Stimulated activated CD8-positive, alpha-beta memory T cell treated with anti-CD3 and anti-CD28 coated beads, Interleukin-15, amount 100 ng/mL, for 24 hours (primary cell): ENCODE data around the gene CCDC107.

Source experiments
- DNase-seq: peaks from one replicate; pipeline ENCODE4 v3.0.0-alpha.2; 2020; ENCODE audit warnings: low read depth

CCDC107 gene

DNA sequence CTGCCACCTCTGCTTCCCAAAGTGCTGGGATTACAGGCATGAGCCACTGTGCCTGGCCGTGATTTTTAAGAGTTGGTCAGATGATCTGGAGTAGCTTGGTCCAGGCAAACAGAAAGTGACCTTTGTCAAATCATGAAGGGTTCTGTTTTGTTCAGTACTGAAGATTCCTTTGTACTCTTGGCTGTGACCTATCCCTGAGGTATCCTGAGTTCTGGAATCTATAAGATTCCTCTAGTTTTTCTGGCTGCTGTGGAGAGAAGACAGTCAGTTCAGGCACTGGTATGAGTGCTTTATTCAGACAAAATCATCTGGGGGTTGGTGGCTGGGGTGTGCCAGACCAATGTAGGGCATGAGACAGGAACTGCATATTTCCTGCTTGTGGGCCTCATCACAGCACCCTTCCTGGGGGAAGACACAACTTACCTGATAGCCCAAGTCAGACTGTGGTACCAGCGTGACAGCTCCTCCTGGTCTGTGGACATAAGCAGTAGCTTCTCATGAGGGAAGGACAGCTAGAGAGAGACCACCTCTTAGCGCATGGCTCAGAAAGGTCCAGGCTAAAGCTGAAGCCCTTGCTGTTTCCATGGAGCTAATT, 3.8 kb downstream of the CCDC107 start:
- DNase-seq = no peak

- DNase-seq = no peak
These were observed 4.3 kb downstream of the CCDC107 start for GRCh38 chr9:35662437-35662836.

GRCh38 chr9:35664531-35665470, 6.7 kb downstream of the CCDC107 start, which contains the start of gene ARHGEF39:
TSS of gene ARHGEF39 (minus strand) at chr9:35665195. CDS start at chr9:35665169, 26 bp downstream.
- no peak for DNase-seq

DNA sequence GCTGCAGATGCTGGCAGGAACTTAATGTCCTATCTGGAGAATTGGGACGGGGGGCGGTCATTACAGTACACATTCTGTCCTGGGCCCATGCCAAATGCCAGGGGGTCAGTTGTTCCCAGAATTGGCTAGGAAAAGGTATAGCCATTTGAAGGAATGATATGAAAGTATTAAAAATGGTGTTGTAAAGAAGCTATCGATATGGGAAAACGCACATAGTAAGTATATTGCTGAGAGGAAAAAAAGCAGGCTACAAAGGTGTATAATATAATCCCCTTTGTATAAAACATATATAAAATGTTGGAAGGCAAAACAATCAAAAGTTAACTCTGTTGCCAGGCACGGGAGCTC, 7.4 kb downstream of the CCDC107 start:
- DNase-seq = no peak

DNA sequence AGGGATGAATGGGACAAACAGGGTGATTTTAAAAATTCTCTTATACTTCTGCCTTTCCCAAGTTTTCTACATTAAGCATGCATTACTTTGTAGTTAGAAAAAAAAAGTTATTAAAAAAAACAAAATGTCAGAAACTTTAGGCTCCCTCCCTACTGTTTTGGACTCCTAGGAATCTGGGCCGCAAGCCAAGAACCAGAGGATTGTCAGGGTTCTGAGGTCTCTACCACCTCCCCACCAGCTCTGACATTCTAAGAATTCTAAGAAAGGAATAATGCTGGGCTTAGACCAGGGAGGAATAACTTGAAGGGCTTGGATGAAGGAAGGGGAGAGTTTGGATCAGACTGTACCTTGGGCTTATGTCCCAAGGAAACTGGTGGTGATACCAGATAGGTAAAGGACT, 8.0 kb downstream of the CCDC107 start:
- no peak for DNase-seq

GRCh38 chr9:35666549-35666948, 8.5 kb downstream of the CCDC107 start:
- no peak for DNase-seq

- DNase-seq = no peak
These were observed 9.8 kb downstream of the CCDC107 start for GRCh38 chr9:35667939-35668338.

GRCh38 chr9:35669331-35670145, 11.4 kb downstream of the CCDC107 start:
- no peak for DNase-seq

DNA sequence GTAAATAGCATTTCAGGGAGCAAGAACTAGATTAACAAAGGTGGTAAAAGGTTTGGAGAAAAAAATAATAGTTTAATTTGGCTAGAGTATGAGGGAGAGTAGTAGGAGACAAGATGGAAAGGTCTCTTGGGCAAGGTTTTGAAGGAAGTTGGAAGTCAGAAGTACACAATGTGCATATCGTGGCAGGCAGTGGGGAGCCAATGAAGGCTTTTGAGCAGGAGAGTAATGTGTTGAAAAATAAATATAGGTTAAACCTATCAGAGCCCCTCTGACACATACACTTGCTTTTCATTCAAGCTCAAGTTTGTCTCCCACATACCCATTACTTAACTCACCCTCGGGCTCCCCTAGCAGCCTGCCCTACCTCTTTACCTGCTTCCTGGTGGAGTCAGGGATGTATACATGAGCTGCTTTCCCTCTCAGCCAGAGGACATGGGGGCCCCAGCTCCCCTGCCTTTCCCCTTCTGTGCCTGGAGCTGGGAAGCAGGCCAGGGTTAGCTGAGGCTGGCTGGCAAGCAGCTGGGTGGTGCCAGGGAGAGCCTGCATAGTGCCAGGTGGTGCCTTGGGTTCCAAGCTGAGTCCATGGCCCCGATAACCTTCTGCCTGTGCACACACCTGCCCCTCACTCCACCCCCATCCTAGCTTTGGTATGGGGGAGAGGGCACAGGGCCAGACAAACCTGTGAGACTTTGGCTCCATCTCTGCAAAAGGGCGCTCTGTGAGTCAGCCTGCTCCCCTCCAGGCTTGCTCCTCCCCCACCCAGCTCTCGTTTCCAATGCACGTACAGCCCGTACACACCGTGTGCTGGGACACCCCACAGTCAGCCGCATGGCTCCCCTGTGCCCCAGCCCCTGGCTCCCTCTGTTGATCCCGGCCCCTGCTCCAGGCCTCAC, 15.3 kb downstream of the CCDC107 start, which contains the start of gene CA9:
Gene CA9, plus strand, starts transcription at position 797 of the 893 bp plus-strand sequence. Its CDS starts 32 bp downstream, at position 829.
- DNase-seq = no peak

- no peak for DNase-seq
These were observed 15.9 kb downstream of the CCDC107 start for GRCh38 chr9:35674025-35674361.

DNA sequence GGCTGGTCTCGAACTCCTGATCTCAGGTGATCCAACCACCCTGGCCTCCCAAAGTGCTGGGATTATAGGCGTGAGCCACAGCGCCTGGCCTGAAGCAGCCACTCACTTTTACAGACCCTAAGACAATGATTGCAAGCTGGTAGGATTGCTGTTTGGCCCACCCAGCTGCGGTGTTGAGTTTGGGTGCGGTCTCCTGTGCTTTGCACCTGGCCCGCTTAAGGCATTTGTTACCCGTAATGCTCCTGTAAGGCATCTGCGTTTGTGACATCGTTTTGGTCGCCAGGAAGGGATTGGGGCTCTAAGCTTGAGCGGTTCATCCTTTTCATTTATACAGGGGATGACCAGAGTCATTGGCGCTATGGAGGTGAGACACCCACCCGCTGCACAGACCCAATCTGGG, 17.1 kb downstream of the CCDC107 start:
- DNase-seq = no peak

DNA sequence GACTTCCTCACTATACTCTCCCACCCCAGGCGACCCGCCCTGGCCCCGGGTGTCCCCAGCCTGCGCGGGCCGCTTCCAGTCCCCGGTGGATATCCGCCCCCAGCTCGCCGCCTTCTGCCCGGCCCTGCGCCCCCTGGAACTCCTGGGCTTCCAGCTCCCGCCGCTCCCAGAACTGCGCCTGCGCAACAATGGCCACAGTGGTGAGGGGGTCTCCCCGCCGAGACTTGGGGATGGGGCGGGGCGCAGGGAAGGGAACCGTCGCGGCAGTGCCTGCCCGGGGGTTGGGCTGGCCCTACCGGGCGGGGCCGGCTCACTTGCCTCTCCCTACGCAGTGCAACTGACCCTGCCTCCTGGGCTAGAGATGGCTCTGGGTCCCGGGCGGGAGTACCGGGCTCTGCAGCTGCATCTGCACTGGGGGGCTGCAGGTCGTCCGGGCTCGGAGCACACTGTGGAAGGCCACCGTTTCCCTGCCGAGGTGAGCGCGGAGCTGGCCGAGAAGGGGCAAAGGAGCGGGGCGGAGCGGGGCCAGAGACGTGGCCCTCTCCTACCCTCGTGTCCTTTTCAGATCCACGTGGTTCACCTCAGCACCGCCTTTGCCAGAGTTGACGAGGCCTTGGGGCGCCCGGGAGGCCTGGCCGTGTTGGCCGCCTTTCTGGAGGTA, 17.8 kb downstream of the CCDC107 start:
- DNase-seq = no peak

- no peak for DNase-seq
These were observed 21.0 kb downstream of the CCDC107 start for GRCh38 chr9:35679091-35679490.

- no peak for DNase-seq
These were observed 21.8 kb downstream of the CCDC107 start for GRCh38 chr9:35679766-35680330.

DNA sequence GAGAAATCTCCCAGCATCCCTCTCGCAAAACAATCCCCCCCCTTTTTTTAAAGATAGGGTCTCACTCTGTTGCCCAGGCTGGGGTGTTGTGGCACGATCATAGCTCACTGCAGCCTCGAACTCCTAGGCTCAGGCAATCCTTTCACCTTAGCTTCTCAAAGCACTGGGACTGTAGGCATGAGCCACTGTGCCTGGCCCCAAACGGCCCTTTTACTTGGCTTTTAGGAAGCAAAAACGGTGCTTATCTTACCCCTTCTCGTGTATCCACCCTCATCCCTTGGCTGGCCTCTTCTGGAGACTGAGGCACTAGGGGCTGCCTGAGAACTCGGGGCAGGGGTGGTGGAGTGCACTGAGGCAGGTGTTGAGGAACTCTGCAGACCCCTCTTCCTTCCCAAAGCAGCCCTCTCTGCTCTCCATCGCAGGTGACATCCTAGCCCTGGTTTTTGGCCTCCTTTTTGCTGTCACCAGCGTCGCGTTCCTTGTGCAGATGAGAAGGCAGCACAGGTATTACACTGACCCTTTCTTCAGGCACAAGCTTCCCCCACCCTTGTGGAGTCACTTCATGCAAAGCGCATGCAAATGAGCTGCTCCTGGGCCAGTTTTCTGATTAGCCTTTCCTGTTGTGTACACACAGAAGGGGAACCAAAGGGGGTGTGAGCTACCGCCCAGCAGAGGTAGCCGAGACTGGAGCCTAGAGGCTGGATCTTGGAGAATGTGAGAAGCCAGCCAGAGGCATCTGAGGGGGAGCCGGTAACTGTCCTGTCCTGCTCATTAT, 22.4 kb downstream of the CCDC107 start:
- no peak for DNase-seq

DNA sequence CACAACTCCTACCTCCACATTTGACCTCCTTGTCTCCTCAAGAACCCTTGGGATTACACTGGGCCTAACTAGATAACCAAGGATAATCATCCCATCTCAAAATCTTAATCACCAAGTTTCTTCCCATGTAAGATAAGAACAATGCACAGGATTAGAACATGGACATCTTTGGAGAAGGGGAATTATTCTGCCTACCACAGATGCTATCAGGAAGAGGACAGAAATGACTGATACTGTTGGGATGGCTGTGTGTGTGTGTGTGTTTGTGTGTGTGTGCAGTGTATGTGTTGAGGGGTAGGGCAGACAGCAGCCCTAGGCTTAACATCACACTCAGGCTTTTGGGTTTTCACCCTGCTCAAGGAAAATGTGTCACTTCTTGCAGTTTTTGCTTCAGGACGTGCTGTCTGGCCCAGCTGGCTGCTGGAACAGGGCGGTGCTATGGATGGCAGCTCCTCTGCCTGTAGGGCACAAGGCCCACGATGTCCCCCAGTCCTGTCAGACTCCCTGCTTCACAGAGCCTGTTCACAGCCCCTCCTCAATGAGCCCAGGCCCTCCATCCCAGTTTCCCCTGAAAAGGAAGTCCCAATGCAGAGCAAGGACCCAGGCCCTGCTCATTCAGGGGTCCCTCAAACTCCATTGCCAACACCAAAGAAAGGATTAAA, 23.4 kb downstream of the CCDC107 start:
- no peak for DNase-seq

- DNase-seq = no peak
These were observed 24.0 kb downstream of the CCDC107 start for GRCh38 chr9:35682051-35682450.

GRCh38 chr9:35682520-35683315, 24.6 kb downstream of the CCDC107 start:
- DNase-seq = no peak

GRCh38 chr9:35683323-35683722, 25.2 kb downstream of the CCDC107 start:
- DNase-seq = no peak
